Osteocyte (in vitro differentiated cells): ENCODE data around the gene RAP1GAP. TPM values are rescaled to one million over a fixed set of nuclear protein-coding genes. Genes with fewer than 3 reads are reported as not detected.

Source experiments
- DNase-seq: peaks from one replicate; pipeline ENCODE4 v3.0.0; 2021; ENCODE audit warnings: mixed read lengths; ENCODE audit not compliant: unreplicated experiment; ENCODE audit errors: extremely low spot score
- H3K27ac Mint-ChIP-seq: one replicate; pipeline ENCODE4 v1.8.0; 2021; ENCODE audit warnings: mild to moderate bottlenecking, mixed read lengths; ENCODE audit not compliant: unreplicated experiment
- H3K27me3 Mint-ChIP-seq: one replicate; pipeline ENCODE4 v1.8.0; 2021; ENCODE audit warnings: mixed read lengths; ENCODE audit not compliant: unreplicated experiment
- H3K36me3 Mint-ChIP-seq: one replicate; pipeline ENCODE4 v1.8.0; 2021; ENCODE audit warnings: mixed read lengths; ENCODE audit not compliant: unreplicated experiment
- H3K4me1 Mint-ChIP-seq: one replicate; pipeline ENCODE4 v1.8.0; 2021; ENCODE audit warnings: mixed read lengths; ENCODE audit not compliant: unreplicated experiment
- H3K4me3 Mint-ChIP-seq: one replicate; pipeline ENCODE4 v1.8.0; 2021; ENCODE audit warnings: mild to moderate bottlenecking, moderate library complexity, mixed read lengths; ENCODE audit not compliant: unreplicated experiment
- H3K9me3 Mint-ChIP-seq: one replicate; pipeline ENCODE4 v1.8.0; 2021; ENCODE audit warnings: mixed read lengths; ENCODE audit not compliant: unreplicated experiment
- total RNA-seq: library from RNA; stranded (reverse); gene quantifications from 2 replicates; pipeline ENCODE4 v1.2.1, GENCODE V29; 2021
- TF ChIP-seq, protein P1 (sequence below): fragments of 200-600 bp; sonication (generic); IDR thresholded peaks from 2 replicates; pipeline ENCODE4 v1.5.0; 2021; ENCODE audit warnings: antibody characterized with exemption, mild to moderate bottlenecking, moderate library complexity

The RAP1GAP gene
- total RNA-seq, 1 donor from 2014 or later = 3.5 TPM

DNA sequence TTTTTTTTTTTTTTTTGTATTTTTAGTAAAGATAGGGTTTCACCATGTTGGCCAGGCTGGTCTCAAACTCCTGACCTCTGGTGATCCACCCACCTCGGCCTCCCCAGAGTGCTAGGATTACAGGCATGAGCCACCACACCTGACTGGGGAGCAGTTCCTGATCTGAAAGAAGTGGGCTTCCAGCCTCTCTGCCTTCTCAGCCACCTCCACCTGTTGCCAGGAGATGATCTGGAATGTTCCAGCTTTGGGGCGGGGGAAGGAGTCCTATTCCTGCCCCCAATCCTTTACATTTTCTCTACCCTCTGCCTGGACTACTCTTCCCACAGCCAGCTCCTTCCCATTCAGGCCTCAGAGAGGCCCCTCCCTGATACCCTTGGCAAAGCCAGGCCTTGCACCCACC, 28.1 kb downstream of the RAP1GAP start:
- peaks cover 12% of the 10 kb centered on the region for H3K27me3 Mint-ChIP-seq

DNA sequence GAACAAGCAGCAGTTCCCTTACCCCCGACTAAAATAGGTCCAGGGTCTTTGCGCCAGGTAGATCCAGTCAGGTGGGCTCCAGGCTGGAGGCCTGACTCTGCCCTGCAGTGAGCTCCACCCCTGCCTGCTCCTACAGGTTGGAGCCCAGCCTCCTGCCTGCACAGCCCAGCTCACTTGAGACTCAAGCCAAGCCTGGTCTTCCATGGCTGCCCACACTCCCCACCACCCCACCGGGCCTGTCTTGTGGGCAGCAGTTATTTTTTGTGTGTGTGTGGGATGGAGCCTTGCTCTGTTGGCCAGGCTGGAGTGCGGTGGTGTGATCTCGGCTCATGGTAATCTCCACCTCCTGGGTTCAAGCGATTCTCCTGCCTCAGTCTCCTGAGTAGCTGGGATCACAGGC, 28.5 kb downstream of the RAP1GAP start:
- TF ChIP-seq, protein P1, sequence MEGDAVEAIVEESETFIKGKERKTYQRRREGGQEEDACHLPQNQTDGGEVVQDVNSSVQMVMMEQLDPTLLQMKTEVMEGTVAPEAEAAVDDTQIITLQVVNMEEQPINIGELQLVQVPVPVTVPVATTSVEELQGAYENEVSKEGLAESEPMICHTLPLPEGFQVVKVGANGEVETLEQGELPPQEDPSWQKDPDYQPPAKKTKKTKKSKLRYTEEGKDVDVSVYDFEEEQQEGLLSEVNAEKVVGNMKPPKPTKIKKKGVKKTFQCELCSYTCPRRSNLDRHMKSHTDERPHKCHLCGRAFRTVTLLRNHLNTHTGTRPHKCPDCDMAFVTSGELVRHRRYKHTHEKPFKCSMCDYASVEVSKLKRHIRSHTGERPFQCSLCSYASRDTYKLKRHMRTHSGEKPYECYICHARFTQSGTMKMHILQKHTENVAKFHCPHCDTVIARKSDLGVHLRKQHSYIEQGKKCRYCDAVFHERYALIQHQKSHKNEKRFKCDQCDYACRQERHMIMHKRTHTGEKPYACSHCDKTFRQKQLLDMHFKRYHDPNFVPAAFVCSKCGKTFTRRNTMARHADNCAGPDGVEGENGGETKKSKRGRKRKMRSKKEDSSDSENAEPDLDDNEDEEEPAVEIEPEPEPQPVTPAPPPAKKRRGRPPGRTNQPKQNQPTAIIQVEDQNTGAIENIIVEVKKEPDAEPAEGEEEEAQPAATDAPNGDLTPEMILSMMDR = no peak
- no peak overlapping the region for H3K4me3 Mint-ChIP-seq
- no peaks in the 10 kb centered on the region for H3K36me3 Mint-ChIP-seq
- no peak overlapping the region for H3K27ac Mint-ChIP-seq
- no peaks in the 10 kb centered on the region for H3K9me3 Mint-ChIP-seq
- no peak for DNase-seq
- H3K27me3 Mint-ChIP-seq = peaks cover 15% of the 10 kb centered on the region
- H3K4me1 Mint-ChIP-seq = peaks cover 2% of the 10 kb centered on the region

More for the DNA sequence above, 28.1 kb downstream of the RAP1GAP start:
- Mint-ChIP-seq H3K4me3 (no peak overlapping the region), H3K27ac (no peak overlapping the region), H3K9me3 (no peaks in the 10 kb centered on the region), H3K4me1 (peaks cover 2% of the 10 kb centered on the region), H3K36me3 (no peaks in the 10 kb centered on the region)
- TF ChIP-seq, protein P1 = no peak
- DNase-seq = no peak

- TF ChIP-seq, protein P1 = no peak
These were observed 29.5 kb downstream of the RAP1GAP start for GRCh38 chr1:21639594-21640041.

DNA sequence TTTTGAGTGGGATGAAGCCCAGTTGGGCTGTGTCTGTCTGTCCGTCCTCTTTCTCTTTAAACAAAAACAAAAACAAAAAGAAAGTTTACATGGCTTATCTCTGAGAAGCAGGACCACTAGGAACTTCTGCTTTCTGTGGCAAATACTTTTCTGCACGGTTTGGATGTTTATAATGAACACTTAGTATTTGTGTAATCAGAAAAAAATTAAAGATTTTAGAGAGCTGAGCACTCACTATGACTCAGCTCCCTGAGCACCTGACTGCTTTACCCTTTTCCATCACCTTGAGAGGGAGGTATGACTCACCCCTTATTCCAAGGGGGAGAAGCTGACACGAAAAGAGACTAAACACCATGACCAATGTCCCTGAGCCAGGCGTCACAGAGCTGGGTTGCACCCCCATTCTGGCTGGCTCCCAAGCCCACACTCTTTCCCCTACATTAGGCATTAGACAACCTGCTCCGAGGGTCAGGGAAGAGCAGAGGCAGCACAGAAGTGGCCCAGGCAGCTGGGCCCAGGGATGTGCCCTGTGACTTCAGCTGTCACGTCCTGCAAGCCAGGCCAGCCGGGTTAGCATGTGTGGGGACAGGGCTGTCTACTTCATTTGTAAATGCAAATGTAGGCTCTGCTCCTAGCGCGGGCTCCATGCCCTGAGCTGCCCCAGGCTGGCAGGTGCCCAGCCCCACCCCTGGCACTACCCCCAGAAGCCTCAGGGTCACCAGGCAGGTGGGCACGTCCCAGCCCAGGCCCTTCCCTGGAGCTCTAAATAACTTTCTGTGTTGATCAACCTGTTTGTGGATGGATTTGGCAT, 30.4 kb downstream of the RAP1GAP start:
- no peak overlapping the region for H3K27ac Mint-ChIP-seq
- H3K36me3 Mint-ChIP-seq = no peaks in the 10 kb centered on the region
- peaks cover 2% of the 10 kb centered on the region for H3K4me1 Mint-ChIP-seq
- no peak for DNase-seq
- no peaks in the 10 kb centered on the region for H3K9me3 Mint-ChIP-seq
- no peak overlapping the region for H3K4me3 Mint-ChIP-seq
- TF ChIP-seq, protein P1 = no peak
- peaks cover 11% of the 10 kb centered on the region for H3K27me3 Mint-ChIP-seq

More at GRCh38 chr1:21639594-21640041, 29.5 kb downstream of the RAP1GAP start:
- Mint-ChIP-seq H3K36me3 (no peaks in the 10 kb centered on the region), H3K27ac (no peak overlapping the region), H3K27me3 (peaks cover 15% of the 10 kb centered on the region), H3K4me1 (peaks cover 2% of the 10 kb centered on the region), H3K9me3 (no peaks in the 10 kb centered on the region), H3K4me3 (no peak overlapping the region)
- DNase-seq = no peak

GRCh38 chr1:21637514-21637913, 31.6 kb downstream of the RAP1GAP start:
- H3K4me3 Mint-ChIP-seq = no peak overlapping the region
- no peaks in the 10 kb centered on the region for H3K9me3 Mint-ChIP-seq
- no peak for DNase-seq
- no peaks in the 10 kb centered on the region for H3K36me3 Mint-ChIP-seq
- H3K4me1 Mint-ChIP-seq = peaks cover 2% of the 10 kb centered on the region
- TF ChIP-seq, protein P1 = no peak
- no peak overlapping the region for H3K27ac Mint-ChIP-seq
- peaks cover 8% of the 10 kb centered on the region for H3K27me3 Mint-ChIP-seq
